Kidney epithelial cell (primary cell): ENCODE results near the gene SPATA9. TPM values are rescaled to one million over a fixed set of nuclear protein-coding genes. Genes with fewer than 3 reads are reported as not detected.

Source experiments
- DNase-seq: peaks from one replicate; pipeline ENCODE4 v3.0.0-alpha.2; 2010; ENCODE audit warnings: low read depth
- H3K27me3 ChIP-seq: 2 replicates; pipeline ENCODE4 v1.6.0; 2011; ENCODE audit warnings: low read length; ENCODE audit not compliant: control insufficient read depth, insufficient read depth
- H3K36me3 ChIP-seq: 2 replicates; pipeline ENCODE4 v1.5.1; 2011; ENCODE audit warnings: low read length; ENCODE audit not compliant: control insufficient read depth, insufficient read depth
- H3K4me3 ChIP-seq: 2 replicates; pipeline ENCODE4 v1.5.1; 2011; ENCODE audit warnings: low read depth, mild to moderate bottlenecking, control low read depth, low read length
- CTCF ChIP-seq: IDR thresholded peaks from 2 replicates; pipeline ENCODE4 v1.5.1; 2011; ENCODE audit warnings: mild to moderate bottlenecking, moderate library complexity, low read length, control low read depth, inconsistent platforms; ENCODE audit not compliant: insufficient read depth, poor library complexity, severe bottlenecking
- total RNA-seq: library from RNA; depleted of rRNA; stranded (reverse); fragments of >200 nt; gene quantifications from 2 replicates; pipeline ENCODE4 v1.2.3, GENCODE V29; 2015

Gene SPATA9
- total RNA-seq, 1 donor from 2014 or later, result not detected

GRCh38 chr5:95660060-95660459, 22.7 kb downstream of the SPATA9 start:
- TF ChIP-seq CTCF, result no peak
- Histone ChIP-seq H3K27me3 (no peaks in the 10 kb centered on the region), H3K36me3 (no peaks in the 10 kb centered on the region), H3K4me3 (no peak overlapping the region)
- no peak for DNase-seq

- no peak for DNase-seq
- no peak for TF ChIP-seq CTCF
- no peaks in the 10 kb centered on the region for H3K27me3 ChIP-seq
- no peaks in the 10 kb centered on the region for H3K36me3 ChIP-seq
- H3K4me3 ChIP-seq, result no peak overlapping the region
Measured at GRCh38 chr5:95655575-95655974, 27.2 kb downstream of the SPATA9 start.

- H3K4me3 ChIP-seq, result no peak overlapping the region
- no peaks in the 10 kb centered on the region for H3K27me3 ChIP-seq
- H3K36me3 ChIP-seq, result no peaks in the 10 kb centered on the region
- no peak for DNase-seq
- TF ChIP-seq CTCF, result no peak
Measured at GRCh38 chr5:95654196-95654595, 28.6 kb downstream of the SPATA9 start.

GRCh38 chr5:95652849-95653248, 29.9 kb downstream of the SPATA9 start:
- no peaks in the 10 kb centered on the region for H3K27me3 ChIP-seq
- no peak for DNase-seq
- no peaks in the 10 kb centered on the region for H3K36me3 ChIP-seq
- TF ChIP-seq CTCF, result no peak
- H3K4me3 ChIP-seq, result no peak overlapping the region

GRCh38 chr5:95649842-95650620, 32.8 kb downstream of the SPATA9 start:
- no peak for TF ChIP-seq CTCF
- H3K4me3 ChIP-seq, result no peak overlapping the region
- H3K36me3 ChIP-seq, result no peaks in the 10 kb centered on the region
- DNase-seq, result no peak
- H3K27me3 ChIP-seq, result no peaks in the 10 kb centered on the region

GRCh38 chr5:95649274-95649673, 33.5 kb downstream of the SPATA9 start:
- DNase-seq, result no peak
- no peaks in the 10 kb centered on the region for H3K27me3 ChIP-seq
- no peak overlapping the region for H3K4me3 ChIP-seq
- no peaks in the 10 kb centered on the region for H3K36me3 ChIP-seq
- no peak for TF ChIP-seq CTCF
